Measurements from ENCODE around the gene OR51Q1. TPM values are rescaled to one million over a fixed set of nuclear protein-coding genes. Genes with fewer than 3 reads are reported as not detected.

OR51Q1 gene
- total RNA-seq, 1 donor from 2014 or later: not detected

DNA sequence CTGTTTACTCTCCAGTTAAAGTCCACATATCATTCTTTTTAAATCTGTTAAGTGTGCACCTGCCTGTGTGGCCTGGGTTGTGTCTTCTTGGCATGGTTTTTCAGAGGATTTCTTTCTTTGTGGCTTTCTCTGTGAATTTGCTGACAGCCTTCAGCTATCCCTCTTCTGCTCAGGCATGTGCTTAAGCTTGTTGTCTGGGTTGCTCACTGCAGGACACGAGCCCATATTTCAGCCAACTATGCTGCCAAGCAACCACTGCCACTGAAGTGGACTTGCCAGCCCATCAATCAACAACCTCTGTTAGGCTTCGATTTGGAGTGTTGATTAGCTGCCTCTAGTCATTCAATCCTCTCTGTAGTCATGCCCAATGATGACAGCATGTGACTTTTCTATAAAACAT is 45.6 kb downstream of the OR51Q1 start:
- ATAC-seq (ENCODE audit: low read depth): no peak
- CTCF ChIA-PET: no interaction called here

More for the DNA sequence above, 45.6 kb downstream of the OR51Q1 start:
- no peaks in the 10 kb centered on the region for H3K4me1 Mint-ChIP-seq
- no peak overlapping the region for H3K4me3 Mint-ChIP-seq
- TF ChIP-seq, protein P1, sequence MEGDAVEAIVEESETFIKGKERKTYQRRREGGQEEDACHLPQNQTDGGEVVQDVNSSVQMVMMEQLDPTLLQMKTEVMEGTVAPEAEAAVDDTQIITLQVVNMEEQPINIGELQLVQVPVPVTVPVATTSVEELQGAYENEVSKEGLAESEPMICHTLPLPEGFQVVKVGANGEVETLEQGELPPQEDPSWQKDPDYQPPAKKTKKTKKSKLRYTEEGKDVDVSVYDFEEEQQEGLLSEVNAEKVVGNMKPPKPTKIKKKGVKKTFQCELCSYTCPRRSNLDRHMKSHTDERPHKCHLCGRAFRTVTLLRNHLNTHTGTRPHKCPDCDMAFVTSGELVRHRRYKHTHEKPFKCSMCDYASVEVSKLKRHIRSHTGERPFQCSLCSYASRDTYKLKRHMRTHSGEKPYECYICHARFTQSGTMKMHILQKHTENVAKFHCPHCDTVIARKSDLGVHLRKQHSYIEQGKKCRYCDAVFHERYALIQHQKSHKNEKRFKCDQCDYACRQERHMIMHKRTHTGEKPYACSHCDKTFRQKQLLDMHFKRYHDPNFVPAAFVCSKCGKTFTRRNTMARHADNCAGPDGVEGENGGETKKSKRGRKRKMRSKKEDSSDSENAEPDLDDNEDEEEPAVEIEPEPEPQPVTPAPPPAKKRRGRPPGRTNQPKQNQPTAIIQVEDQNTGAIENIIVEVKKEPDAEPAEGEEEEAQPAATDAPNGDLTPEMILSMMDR (IDR thresholded peaks at IDR 0.05): no peak
- intact Hi-C loops (cut with micrococcal nuclease): no loop called here
- H3K36me3 Mint-ChIP-seq (ENCODE audit: low read depth): no peaks in the 10 kb centered on the region
- POLR2A ChIA-PET: no interaction called here
- no peak overlapping the region for H3K27ac Mint-ChIP-seq
- peaks cover 4% of the 10 kb centered on the region for H3K27me3 Mint-ChIP-seq
- DNase-seq: no peak
- no peaks in the 10 kb centered on the region for H3K9me3 Mint-ChIP-seq

Other genes starting within 250 kb of the OR51Q1 start
- not detected in 2 replicates for gene OR51V1, start 221.4 kb upstream of the OR51Q1 start, total RNA-seq
- 147 and 157 TPM in 2 replicates for gene HBB, start 195.0 kb upstream of the OR51Q1 start, total RNA-seq
- not detected in 2 replicates for gene HBD, start 187.6 kb upstream of the OR51Q1 start, total RNA-seq
- not detected in 2 replicates for gene HBG1, start 172.3 kb upstream of the OR51Q1 start, total RNA-seq
- gene HBG2, start 167.3 kb upstream of the OR51Q1 start, total RNA-seq: not detected in 2 replicates
- not detected in 2 replicates for gene HBE1, start 152.2 kb upstream of the OR51Q1 start, total RNA-seq
- gene OR51B4, start 120.2 kb upstream of the OR51Q1 start, total RNA-seq: not detected in 2 replicates
- not detected in 2 replicates for gene OR51B2, start 97.8 kb upstream of the OR51Q1 start, total RNA-seq
- gene OR51B5, start 78.6 kb upstream of the OR51Q1 start, total RNA-seq: 0.27 TPM in 1 of 2 replicates, not detected in the other
- gene OR51B6, start 70.6 kb upstream of the OR51Q1 start, total RNA-seq: not detected in 2 replicates
- gene OR51M1, start 38.3 kb upstream of the OR51Q1 start, total RNA-seq: not detected in 2 replicates
- not detected in 2 replicates for gene OR51I1, start 19.4 kb downstream of the OR51Q1 start, total RNA-seq
- gene OR51I2, start 27.2 kb downstream of the OR51Q1 start, total RNA-seq: not detected in 2 replicates
- gene OR52D1, start 66.6 kb downstream of the OR51Q1 start, total RNA-seq: not detected in 2 replicates
- 0.16 and 0.29 TPM in 2 replicates for gene UBQLN3, start 87.8 kb downstream of the OR51Q1 start, total RNA-seq
- gene UBQLNL, start 94.6 kb downstream of the OR51Q1 start, total RNA-seq: 0.29 and 0.34 TPM in 2 replicates
- 0.20 and 0.22 TPM in 2 replicates for gene OR52H1, start 126.4 kb downstream of the OR51Q1 start, total RNA-seq
- not detected in 2 replicates for gene OR52B6, start 158.8 kb downstream of the OR51Q1 start, total RNA-seq
- gene TRIM6, start 174.5 kb downstream of the OR51Q1 start, total RNA-seq: 0.22 and 0.44 TPM in 2 replicates
- gene TRIM34, start 202.9 kb downstream of the OR51Q1 start, total RNA-seq: 25.9 and 28.7 TPM in 2 replicates

Measured in activated B cell treated with CpG ODN at 0.5 μM for 24 hours (primary cell).